Left renal pelvis (tissue), 4 donors: ENCODE results near the gene MYCL. TPM values are rescaled to one million over a fixed set of nuclear protein-coding genes. Genes with fewer than 3 reads are reported as not detected.

Source experiments
- DNase-seq, 4 donors: peaks; one replicate each; pipeline ENCODE4 v3.0.0-alpha.2; 2013; ENCODE audit warnings: low read depth in 4 of 4, low spot score in 3 of 4
- polyA plus RNA-seq, 4 donors: library from polyadenylated mRNA; unstranded; fragments of 120-200 nt; gene quantifications; one replicate each; pipeline ENCODE4 v1.2.1, GENCODE V29; 2013; ENCODE audit not compliant: insufficient read length in 4 of 4

MYCL gene
- polyA plus RNA-seq, 4 donors = 1.6 to 12.5 (median 8.6) TPM

- no peak for DNase-seq
Measured at GRCh38 chr1:39858315-39858714, 43.4 kb downstream of the MYCL start.

DNA sequence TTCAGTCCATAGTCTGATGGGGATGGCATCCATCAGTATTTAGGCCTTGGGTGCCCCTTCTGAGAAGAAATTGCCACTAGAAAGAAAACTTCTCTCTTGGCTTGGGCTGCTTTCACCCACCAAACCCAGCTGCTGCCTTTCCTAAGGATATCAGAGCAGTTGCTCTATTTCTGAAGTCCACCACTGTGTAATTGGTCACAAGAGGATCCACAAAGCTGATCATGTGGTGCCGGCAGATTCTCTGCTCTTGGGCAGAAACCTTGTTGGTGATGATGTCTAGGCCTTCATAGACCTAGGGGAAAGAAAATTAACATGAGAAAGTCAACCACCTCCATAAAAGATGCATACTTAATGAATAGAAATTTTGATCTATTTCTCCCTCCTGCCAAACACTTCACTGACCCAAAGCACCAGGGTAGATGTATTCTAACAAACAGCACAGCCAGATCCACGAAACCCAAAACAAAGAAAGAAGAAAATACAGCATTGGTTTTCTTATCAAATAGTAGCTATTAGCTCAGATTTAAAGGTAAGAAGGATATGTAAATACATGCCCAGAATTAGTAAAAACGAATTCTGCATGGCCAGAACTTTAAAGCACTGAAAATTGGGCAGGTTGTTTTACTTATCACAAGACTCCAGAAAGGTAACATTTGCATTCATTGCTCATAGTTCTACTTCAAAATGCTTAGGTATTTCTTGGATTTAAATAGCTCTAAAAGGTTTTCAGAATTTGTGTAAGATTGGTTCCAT is 44.4 kb downstream of the MYCL start:
- no peak for DNase-seq

- DNase-seq = no peak
Measured at GRCh38 chr1:39854738-39855137, 47.0 kb downstream of the MYCL start.

GRCh38 chr1:39854314-39854713 is 47.4 kb downstream of the MYCL start:
- no peak for DNase-seq

DNA sequence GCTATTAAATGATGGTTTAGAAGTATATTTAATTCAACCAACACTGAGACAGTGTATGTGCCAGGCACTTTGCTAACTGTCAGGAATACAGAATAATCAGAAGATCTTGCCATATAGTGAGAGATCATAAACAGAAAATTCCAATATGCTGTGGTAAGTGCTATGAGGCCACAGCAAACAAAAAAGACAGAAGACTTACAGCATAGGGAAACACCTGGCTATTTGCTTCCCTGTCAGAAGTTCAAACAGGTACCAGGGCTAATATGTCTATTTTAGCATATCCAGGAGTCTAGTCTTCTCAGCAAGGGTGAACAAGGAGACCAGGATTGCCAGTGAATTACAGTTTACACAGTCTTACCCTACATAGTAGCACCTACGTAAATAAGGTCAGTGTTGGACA is 48.8 kb downstream of the MYCL start:
- DNase-seq = no peak

DNA sequence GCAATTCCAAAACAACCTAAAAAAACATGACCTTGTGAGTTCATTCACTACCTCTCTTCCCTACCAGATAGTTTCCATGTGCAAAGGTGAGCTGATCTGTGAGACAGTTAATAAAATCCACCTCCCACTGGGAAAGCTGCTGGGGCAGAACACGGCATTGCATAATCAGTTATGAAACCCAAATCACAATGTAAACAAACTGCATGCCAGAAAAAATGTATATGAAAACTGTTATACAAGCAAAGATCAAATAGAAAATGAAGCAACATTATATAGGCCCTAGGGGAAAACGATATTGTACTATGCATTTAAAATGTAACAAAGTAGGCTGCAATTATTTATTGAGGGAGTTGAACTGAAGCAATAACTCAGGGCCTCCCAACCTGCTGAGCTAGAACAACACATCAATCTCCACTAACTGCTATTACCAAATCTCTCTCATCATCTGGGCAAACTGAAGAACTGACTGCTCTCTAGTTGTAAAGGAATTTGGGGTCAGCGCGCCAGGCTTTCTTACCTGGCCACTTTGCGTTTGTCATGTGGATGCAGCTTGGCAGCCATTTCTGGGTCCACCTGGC is 49.4 kb downstream of the MYCL start:
- DNase-seq = peak in 1 of 4 donors; percentile 36

DNA sequence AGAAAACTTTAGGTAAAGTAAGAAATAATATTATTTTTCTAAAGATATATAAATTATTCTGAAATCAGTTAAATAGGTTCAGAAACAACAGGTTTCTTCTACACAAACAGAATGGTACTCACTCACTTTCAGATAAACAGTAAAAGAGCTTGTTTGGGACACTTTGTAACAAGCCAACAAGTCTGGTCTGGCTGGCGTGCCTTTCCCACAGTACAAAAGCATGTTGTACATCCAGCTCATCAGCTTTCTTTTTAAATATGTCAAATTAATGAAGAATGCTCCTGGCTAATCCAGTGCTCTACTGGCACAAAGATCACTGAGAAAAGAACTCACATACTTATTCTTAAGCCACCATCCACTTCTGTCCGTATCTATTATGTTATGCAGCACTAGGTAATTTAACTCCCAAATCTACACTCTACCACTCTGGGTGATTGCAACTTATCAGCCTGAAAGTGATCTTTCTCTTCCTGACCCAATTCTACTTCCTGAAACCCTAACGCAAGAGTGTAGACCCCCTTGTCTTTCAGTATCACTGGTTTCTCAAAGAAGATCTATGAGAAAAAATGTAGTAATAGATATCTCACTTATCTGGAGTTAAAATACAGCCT is 51.0 kb downstream of the MYCL start:
- DNase-seq = no peak

DNA sequence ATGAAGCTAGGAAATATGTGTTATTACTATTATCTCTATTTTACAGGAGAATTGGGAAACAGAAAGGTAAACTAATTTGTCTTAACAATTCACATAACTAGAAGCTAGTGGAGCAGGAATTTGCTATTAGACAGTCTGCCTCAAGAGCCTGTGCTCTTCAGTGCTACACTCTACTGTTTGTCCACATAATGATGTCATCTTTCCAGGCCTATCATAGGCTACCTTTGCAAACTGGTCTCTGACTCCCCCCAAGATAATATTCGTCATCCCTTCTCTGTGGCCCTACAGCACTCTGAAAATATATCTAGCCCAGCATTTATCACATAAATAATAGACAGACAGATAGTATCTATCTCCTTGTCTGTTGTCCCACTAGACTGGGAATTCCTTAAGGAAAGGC is 52.5 kb downstream of the MYCL start:
- no peak for DNase-seq

- no peak for DNase-seq
Measured at GRCh38 chr1:39847940-39848339, 53.8 kb downstream of the MYCL start.

DNA sequence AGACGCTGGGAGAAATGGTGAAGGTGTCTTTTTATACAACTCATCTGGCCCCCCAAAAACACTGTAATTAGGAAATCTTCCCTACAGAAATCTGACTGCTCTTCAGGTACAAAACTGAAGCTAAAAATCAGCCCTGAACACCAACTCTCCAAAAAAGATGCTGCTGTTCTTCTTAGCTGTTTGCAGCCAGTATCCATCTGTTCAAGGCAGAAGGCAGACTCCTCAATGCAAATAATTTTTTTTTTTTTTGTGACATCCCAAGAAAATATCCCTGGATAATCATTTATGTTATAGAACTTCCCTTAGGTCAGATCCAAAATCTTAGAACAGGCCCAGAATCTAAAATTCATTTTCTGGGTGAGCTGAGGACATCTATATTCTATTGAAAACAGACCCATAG is 54.9 kb downstream of the MYCL start:
- no peak for DNase-seq

- DNase-seq = peak; percentile 60 to 81 (median 70)
Measured at GRCh38 chr1:39845569-39846566, 55.8 kb downstream of the MYCL start.

Other genes starting within 250 kb of the MYCL start
- gene NT5C1A, start 229.8 kb downstream of the MYCL start, polyA plus RNA-seq = 1 to 10 TPM in 1 of 4 donors, under 1 TPM in 3; 0.27 to 1.7 (median 0.43) TPM
- 1 to 10 TPM in 2 of 4 donors, under 1 TPM in 2; 0.69 to 6.8 (median 1.2) TPM for gene HPCAL4, start 210.5 kb downstream of the MYCL start, polyA plus RNA-seq
- 10 to 100 TPM; 42.1 to 70.8 (median 65.4) TPM for gene PPIE, start 163.0 kb downstream of the MYCL start, polyA plus RNA-seq
- under 1 TPM; 0.14 to 0.68 (median 0.22) TPM for gene OXCT2, start 130.6 kb downstream of the MYCL start, polyA plus RNA-seq
- 1 to 10 TPM in 3 of 4 donors, under 1 TPM in 1; 0.76 to 3.4 (median 2.5) TPM for gene BMP8B, start 113.1 kb downstream of the MYCL start, polyA plus RNA-seq
- gene TRIT1, start 18.4 kb downstream of the MYCL start, polyA plus RNA-seq = 10 to 100 TPM; 19.1 to 43.4 (median 41.7) TPM
- 1 to 10 TPM in 3 of 4 donors, under 1 TPM in 1; 0.37 to 4.1 (median 2.7) TPM for gene MFSD2A, start 53.2 kb upstream of the MYCL start, polyA plus RNA-seq
- gene CAP1, start 138.8 kb upstream of the MYCL start, polyA plus RNA-seq = 100 to 1,000 TPM; 144 to 199 (median 182) TPM
- gene PPT1, start 195.3 kb upstream of the MYCL start, polyA plus RNA-seq = 100 to 1,000 TPM; 100 to 131 (median 124) TPM